Testis (tissue), 2 donors: ENCODE measurements around the gene MSI2.

Experiments
- POLR2A ChIP-seq: fragments of 450-650 bp; IDR thresholded peaks from one replicate; pipeline ENCODE4 v1.6.1; 2017; ENCODE audit warnings: antibody characterized with exemption, mild to moderate bottlenecking, moderate library complexity
- TF ChIP-seq, protein P1 (sequence below), 3 experiments: fragments of 450-650 bp in 2 of 3; fragments of 200-600 bp in 1 of 3; sonication (generic) in 1 of 3; IDR thresholded peaks; one replicate each; pipeline ENCODE4 v1.5.1; 2016 to 2019; ENCODE audit warnings: antibody characterized with exemption in 3 of 3, mild to moderate bottlenecking in 2 of 3, moderate library complexity in 1 of 3

DNA sequence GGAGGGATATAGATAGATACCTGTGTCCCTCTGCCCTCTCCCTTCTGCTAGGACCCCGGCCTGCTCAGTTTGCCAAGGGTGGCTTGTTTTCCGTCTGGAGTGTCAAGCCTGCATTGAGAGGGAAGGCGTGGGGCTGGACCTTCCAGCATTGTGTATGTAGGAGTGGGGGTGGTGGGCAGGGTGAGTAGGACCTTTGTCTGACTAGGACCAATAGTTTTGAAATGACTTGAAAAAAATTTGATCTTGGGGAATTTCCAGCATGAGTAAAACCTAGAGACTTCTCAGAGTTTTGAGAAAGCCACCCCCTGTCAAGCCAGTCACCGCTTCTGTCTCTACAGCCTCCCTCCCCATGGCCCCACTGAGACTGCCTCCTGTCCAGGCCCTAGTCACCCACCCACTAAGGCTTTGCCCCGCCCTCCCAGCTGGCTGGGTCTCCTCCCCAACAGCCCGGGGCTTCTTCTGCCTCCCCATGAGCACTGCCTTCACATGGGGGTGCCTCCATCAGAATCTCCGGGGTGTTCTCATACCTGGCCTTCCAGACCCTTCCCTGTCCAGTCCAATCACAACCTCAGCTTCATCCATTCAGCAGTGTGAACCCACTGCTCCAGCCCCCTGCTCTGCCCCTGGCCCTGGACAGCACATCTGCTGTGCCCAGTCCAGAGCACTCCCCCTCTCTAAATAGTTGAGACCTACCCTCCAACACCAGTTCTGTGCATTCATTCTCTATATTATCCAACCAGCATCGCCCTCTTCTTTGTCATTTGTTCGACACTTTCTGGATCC is 207.0 kb downstream of the MSI2 start:
- no peak for TF ChIP-seq POLR2A
- TF ChIP-seq, protein P1, sequence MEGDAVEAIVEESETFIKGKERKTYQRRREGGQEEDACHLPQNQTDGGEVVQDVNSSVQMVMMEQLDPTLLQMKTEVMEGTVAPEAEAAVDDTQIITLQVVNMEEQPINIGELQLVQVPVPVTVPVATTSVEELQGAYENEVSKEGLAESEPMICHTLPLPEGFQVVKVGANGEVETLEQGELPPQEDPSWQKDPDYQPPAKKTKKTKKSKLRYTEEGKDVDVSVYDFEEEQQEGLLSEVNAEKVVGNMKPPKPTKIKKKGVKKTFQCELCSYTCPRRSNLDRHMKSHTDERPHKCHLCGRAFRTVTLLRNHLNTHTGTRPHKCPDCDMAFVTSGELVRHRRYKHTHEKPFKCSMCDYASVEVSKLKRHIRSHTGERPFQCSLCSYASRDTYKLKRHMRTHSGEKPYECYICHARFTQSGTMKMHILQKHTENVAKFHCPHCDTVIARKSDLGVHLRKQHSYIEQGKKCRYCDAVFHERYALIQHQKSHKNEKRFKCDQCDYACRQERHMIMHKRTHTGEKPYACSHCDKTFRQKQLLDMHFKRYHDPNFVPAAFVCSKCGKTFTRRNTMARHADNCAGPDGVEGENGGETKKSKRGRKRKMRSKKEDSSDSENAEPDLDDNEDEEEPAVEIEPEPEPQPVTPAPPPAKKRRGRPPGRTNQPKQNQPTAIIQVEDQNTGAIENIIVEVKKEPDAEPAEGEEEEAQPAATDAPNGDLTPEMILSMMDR (IDR thresholded peaks at IDR 0.05) = no peak
